Head of caudate nucleus (tissue), 42 donors: ENCODE data around the gene GPR152.
A peak's percentile ranks its signal among the peaks of the same experiment; 100 is the strongest.

ENCODE experiments used
- DNase-seq, 42 donors: peaks; one replicate each; pipeline versions ENCODE4 v3.0.0 to v3.0.0-alpha.2; 2020 to 2021; ENCODE audit warnings: mixed read lengths in 7 of 42
- intact Hi-C: fragments of 100-400 bp; cut with DNase I; formaldehyde crosslinking; loops from one replicate; pipeline ENCODE4 v1.15.0; 2022

GPR152 gene

DNA sequence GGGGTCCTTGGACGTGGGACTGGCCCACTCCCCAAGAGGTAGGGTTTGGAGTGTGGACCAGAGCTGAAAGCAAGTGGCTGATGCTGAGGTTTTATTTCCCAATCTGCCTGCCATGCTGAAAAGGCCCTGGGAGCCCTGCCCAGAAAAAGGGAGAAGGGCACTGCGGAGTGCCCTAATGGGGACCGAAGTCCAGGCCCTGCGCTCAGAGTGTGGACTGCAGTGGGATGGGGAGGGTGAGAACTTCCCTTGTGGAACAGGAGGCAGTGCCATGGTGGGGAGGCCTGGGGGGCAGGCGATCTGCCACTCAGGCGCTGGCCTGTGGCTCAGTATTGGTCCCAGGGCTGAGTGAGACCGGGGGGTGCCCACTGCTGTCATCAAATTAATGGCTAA is 4.3 kb downstream of the GPR152 start:
- intact Hi-C loops = no loop called here
- DNase-seq = no peak

DNA sequence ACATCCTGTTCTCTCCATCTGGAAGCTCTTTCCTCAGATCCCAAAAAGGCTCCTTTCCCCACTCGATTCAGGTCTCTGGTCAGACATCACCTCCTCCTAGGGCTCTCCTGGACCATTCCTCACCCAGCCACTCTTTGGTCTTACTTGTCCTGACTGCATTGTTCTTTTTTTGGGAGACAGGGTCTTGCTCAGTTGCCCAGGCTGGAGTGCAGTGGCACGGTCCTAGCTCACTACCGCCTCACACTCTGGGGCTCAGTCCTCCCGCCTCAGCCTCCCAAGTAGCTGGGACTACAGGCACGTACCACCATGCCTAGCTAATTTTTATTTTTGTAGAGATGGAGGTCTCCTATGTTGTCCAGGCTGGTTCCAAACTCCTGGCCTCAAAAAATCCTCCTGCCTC is 7.0 kb downstream of the GPR152 start:
- no peak for DNase-seq
- intact Hi-C loops = no loop called here

DNA sequence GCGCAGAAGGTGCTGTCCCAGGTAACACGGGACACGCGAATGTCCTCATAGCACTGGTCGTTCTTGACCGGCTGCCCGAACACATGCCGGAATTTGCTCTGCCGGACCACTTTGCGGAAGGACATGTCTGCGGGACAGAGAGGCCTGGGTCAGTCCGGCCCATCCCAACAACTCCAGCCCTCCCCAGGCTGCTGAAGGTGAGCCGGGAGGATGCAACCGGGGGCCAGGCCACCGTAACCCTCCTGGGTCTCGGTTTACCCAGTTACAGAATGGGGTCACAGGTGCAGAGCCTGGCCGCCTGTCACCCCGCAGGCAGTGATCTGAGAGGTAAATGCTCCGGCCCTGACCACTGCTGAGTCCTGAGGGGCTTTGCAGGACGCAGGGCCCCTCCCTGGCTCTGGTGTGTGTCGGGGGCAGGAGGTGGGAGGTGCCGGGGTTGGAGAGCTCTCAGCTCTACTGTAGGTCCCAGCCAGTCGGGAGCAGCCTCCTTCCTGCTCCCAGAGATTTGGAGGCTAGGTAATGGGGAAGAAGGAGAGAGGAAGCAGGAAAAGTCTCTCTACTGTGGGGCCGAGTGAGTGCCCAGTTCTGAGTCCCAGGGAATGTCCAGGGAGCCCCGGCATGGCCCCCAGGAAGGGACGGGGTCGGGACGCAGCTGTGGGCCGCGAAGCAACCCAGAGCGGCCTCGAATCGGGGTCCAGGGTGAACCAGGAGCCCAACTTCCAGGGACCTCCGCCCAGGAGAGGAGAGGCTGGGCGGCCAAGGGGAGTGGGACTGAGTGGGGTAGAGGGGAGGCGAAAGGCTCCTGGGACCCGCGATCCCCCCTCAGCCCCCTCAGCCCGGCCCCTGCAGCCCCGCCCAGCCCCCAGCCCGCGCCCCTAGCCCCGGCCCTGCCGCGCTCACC is 9.8 kb downstream of the GPR152 start:
- intact Hi-C loops = no loop called here
- no peak for DNase-seq

DNA sequence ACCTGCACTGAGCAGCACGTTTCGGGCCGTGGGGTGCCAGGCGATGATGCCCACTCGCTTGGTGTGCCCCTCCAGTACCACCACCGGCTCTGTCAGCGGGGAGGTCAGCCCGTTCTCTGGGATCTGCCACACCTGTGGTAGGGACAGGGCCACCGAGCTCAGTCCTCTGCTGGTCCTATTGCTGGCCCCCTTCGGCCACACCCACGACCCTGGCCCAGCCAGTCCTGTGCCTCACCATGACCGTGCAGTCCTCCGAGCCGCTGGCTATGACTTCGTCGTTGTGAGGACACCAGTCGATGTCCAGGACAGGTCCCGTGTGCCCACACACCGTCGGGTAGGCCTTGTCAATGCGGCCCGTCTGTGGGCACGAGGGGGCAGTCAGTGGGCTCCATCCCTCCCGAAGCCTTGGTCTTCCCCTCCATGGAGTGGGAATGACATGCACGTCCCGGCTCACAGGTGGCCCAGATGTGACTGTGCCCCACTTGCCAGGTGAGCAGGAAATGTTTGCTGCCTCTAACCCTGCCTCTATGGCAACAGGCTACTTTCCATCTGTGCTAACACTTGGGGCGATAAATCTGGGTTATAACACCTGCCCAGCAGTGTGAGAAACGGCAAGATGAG is 10.7 kb downstream of the GPR152 start:
- intact Hi-C loops = no loop called here
- no peak for DNase-seq

DNA sequence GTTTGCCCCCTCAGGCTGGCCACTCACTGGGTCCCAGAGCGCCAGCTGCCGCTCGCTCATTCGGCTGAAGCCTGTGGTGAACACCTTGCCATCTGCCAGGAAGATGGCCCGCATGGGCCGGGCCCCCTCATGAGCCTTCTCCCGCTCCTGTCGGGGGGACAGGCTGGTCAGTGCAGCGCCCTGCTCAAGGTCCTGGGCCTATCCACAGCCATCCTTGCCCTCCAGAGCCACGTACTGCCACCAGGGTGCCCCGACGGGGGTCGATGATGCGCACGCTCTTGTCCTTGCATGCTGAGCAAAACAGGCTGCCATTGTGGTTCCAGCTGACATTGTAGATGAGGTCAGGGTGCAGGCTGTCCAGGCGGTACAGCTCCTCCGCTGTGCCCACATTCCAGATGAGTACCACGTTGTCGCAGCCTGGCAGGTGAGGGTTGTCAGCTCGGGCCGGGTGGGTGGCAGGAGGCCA is 11.4 kb downstream of the GPR152 start:
- intact Hi-C loops = no loop called here
- DNase-seq = no peak

DNA sequence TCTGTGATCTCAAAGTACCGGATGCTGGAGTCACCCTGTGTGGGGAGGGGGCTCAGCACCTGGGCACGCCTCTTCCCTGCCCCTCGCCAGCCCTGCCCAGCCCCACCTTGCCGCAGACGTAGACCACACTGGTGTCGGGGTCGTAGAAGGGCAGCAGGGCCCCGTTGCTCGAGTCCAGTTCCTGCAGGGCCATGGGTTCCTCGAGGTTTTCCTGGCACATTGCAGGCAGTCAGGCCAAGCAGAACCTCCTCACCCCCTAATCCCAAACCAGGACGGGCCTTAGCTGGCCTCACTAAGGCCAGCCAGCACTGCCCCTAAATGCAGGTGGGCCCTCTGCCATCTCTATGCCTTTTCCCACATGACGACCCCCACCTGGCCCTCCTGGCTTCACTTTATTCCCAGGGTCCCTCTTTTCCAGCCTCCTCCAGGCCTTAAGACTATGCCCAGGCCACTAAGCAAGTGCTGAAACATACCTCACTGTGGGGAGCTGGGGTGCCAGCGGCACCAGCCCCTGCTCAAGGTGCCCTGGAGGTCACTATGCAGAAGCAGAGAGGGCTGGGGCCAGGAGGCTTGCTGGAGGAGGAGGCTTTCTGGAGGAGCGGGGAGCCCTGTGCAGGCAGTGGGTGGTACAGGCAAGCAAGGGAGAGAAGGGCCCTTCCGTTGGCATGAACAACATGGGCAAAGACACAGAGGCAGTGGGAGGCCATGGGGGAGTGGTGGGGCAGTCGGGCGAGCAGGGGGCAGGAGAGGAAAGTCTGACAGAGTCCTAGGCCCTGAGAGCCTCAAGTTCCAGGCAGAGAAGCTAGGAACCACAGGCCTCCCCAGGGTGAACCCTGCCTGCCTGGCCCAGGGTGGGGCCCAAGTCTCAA is 12.1 kb downstream of the GPR152 start:
- DNase-seq = no peak
- intact Hi-C loops = no loop called here

DNA sequence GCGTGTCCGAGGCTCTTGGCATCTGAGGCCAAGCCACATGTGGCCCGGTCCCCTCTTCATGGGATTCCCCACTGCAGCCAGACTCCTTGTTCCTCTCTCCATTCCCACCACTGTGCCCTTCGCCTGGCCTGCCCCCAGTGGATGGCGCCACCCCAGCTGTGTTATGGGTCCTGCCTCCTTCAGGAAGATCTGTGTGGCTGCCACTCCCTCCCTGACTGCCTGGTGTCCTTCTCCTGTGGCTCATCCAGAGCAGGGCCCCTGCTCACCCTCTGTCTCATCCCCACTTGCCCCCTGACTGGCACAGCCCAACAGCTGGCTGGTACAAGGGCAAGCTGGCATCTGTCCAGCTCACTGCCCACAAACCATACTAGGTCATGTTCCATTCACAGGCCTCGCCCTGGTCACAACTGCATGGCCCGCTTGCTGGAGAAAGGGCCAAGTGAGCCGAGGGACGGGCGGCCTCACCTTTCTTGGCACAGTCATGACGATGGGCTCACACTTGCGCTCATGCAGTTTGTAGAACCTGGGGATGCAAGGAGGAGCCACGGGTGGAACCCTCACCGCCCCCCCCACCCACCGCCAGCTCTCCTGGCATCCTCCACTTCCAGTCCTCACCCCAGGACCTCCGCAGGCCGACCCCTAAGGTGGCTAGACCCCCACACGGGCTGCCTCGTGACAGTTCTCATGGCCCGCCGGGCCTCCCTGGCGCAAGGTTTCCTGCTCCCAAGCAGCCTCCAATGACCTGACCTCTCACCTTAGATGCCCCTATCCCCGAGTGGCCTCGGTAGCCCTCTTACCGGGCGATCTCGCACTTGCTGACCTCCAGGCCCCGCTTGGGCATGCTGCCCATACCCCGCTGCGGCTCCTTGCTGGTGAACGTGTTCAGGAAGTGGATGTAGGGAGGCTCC is 13.0 kb downstream of the GPR152 start:
- DNase-seq = peak in 8 of 42 donors; percentile 24 to 72 (median 46)
- intact Hi-C loops = no loop called here

DNA sequence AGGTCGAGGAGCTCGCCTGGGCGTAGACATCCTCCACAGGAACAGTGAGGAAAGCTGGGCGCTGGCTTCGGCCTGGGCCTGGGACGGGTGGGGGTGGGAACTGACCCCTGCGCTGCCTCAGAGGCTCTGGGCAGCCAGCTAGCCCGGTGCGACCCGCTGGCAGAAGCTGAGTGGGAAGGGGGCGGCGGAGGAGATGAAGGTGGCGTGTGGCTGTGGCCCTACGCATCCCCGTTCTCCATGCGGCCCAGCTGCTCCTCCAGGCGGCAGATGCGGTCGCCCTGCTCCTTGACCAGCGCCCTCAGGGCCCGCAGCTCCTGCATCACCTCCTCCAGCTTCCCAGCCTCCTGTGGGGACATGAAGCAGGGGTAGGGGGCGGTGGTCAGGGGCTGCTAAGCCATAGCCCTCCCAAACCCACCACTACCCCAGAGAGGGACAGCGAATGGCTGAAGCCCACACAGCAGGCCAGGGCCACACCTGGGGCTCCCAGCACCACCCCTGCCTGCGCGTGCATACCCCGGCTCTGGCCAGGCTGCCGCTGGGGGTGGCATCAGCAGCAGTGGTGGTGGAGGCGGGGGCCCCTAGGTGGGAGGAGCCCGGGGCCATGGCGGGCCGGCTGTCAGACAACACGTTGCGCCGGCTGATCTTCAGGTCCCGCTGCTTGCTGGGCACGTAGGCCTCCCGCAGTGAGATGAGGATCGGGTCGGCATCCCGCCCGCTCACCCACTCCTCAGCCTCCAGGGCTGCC is 14.2 kb downstream of the GPR152 start:
- intact Hi-C loops = no loop called here
- no peak for DNase-seq

DNA sequence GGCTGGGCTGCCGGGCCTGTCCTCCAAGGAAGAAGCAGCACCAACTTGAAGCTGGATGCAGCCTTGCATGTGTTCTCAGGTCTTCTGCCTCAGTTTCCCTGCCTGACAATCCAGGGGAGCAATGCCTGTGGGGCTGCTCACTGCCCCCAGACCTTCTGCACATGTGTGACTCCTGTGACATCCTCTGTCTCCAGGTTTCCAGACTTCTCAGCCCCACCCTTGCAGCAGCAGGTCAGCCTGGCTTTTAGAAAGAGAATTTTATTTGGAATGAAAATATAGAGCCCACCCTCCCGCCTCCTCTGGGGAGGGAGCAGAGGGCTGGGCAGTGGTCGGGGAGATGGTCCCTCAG is 14.7 kb downstream of the GPR152 start:
- intact Hi-C loops = no loop called here
- no peak for DNase-seq

DNA sequence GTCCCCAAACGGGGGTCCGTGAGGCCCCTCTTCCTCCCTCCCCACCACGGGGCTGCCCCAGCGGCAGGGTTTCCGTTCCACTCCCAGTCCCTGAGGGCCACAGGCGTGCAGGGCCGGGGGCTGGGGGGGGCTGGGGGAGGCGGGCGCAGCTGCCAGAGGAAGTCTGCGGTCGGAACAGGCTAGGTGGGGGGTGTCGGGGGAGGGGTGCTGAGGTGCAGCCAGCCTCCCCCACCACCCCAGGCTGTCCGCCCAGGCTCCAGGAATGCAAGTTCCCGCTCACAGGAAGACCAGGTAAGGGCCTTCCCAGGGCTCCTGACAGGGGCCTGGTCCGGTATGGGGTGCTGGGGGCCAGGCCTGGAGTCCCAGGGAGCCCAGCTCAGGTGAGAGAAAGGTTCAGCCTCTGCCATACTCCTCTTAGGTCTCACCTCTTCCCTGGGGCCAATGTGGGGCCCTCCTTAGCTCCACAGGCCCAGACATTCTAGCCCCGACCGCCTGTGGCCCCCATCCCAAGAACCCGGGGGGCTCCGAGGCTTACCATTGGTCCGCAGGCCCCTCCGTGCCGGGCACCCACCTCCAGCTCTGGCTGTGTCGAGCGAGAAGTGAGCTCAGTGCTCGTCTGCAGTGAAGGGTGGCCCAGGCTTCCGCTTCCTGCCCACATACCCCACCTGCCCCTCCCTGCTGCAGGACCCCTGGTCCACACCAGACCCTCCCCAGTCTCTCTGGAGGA is 15.3 kb downstream of the GPR152 start, which contains the start of gene PTPRCAP:
TSS of gene PTPRCAP (minus strand) at position 601 of the 727 bp plus-strand sequence. CDS start at position 538, 63 bp downstream.
- DNase-seq = no peak
- intact Hi-C loops = no loop called here

DNA sequence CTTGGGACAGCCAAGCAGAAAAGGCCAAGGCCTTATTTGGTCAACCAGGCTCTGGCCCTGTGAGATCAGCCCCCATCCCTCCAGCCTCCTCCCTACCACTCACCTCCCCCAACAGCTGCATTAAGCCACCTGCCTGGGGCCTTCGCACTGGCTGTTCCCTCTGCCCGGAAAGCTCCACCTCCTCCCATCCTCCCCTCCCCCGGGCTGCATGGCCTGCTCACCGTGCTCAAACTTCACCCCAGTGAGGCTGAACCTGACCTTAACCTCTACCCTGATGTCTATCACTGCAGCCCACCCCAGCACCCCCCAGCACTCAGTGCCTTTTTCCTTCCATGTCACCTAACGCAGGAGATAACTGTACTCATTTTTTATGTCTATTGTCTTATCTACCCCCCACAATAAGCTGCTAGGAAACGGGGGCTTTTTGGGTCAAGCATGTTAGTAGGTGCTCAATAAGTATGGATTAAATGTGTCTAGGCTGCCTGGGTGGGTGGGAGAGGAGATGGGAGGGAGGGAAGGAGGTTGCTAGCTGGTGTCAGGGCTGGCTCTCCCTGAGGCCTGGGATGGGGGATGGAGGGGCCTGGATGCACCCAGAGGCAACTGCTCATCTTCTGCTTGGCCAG is 16.0 kb downstream of the GPR152 start:
- intact Hi-C loops = no loop called here
- no peak for DNase-seq

DNA sequence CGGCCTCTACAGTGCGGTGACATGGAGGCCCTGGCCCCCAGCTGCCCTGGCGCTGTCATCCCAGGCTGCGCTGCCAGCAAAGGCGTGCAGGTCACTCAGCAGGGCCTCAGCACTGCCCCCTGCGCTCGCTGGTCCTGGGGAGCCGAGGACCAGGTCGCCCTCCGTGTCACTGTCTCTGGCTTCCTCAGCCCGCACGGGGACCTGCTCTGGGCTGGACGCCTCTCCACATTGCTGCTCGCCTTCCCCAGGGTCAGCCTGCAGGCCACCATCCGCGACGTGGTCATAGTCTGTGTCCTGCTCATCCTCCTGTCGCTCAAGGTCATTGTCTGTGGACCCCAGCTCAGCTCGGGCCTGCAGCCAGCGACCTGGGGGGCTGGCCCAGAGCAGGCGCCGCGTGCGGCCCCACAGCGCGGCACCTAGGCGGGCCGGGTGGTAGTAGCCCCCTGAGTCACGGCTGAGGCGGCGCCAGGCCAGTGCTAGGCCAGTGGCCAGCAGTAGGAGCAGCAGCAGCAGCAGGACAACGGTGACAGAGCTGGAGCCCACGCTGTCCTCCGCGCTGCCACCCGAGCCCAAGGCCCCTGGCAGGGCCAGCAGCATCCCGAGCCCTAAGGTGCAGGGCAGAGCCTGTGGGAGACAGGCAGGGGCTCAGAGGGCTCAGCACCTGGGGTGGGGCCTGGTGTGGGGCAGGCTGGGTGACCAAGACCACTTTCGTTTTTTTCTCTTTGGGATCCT is 16.6 kb downstream of the GPR152 start:
- DNase-seq = no peak
- intact Hi-C loops = no loop called here

DNA sequence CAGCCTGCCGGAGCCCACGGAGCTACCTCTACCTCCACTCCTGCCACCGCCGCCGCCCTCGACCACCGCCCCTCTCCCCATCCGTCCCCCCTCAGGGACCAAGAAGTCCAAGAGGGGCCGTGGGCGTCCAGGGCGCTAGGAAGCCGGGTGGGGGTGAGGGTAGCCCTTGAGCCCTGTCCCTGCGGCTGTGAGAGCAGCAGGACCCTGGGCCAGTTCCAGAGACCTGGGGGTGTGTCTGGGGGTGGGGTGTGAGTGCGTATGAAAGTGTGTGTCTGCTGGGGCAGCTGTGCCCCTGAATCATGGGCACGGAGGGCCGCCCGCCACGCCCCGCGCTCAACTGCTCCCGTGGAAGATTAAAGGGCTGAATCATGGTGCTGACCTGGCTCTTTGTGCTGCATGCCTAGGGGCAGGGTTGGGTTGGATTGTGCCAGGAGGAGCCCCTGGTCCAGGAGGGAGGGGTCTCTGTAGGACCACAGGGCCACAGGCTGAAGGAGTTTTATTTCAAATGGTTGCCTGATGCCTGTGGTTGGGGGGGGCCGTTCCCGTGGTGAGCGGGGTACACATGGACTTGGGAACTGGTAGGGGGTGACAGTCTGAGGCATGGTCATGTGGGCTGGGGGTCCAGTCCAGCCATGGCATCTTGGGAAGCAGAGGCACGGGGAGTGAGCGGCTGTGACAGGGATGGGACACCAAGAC is 17.4 kb downstream of the GPR152 start:
- intact Hi-C loops = no loop called here
- DNase-seq = no peak

DNA sequence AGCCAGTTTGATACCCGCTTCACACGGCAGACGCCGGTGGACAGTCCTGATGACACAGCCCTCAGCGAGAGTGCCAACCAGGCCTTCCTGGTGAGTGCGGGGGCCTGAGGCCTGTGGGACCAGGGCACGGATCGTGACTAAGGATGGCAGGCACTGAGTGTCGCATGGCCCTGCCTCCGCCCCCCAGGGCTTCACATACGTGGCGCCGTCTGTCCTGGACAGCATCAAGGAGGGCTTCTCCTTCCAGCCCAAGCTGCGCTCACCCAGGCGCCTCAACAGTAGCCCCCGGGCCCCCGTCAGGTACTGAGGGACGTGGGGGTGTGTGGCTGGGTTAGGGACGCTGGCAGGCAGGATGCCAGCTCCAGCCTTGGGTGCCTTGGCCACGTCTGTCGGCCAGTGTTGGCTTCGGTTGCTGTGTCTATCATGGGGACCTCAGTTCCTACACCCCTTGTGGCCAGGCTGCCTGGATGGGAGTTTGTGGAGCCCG is 18.1 kb downstream of the GPR152 start:
- intact Hi-C loops = no loop called here

More for the DNA sequence above, 18.1 kb downstream of the GPR152 start:
- DNase-seq = no peak
